Bronchial smooth muscle cell (primary cell): ENCODE results near the gene IGFBP7. TPM values are rescaled to one million over a fixed set of nuclear protein-coding genes. Genes with fewer than 3 reads are reported as not detected.

Experiments used
- total RNA-seq: library from RNA; depleted of rRNA; stranded (reverse); fragments of >200 nt; gene quantifications from 2 replicates; pipeline ENCODE4 v1.2.1, GENCODE V29; 2014

The IGFBP7 gene, protein sequence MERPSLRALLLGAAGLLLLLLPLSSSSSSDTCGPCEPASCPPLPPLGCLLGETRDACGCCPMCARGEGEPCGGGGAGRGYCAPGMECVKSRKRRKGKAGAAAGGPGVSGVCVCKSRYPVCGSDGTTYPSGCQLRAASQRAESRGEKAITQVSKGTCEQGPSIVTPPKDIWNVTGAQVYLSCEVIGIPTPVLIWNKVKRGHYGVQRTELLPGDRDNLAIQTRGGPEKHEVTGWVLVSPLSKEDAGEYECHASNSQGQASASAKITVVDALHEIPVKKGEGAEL
- total RNA-seq, result 112 and 163 TPM in 2 replicates

DNA sequence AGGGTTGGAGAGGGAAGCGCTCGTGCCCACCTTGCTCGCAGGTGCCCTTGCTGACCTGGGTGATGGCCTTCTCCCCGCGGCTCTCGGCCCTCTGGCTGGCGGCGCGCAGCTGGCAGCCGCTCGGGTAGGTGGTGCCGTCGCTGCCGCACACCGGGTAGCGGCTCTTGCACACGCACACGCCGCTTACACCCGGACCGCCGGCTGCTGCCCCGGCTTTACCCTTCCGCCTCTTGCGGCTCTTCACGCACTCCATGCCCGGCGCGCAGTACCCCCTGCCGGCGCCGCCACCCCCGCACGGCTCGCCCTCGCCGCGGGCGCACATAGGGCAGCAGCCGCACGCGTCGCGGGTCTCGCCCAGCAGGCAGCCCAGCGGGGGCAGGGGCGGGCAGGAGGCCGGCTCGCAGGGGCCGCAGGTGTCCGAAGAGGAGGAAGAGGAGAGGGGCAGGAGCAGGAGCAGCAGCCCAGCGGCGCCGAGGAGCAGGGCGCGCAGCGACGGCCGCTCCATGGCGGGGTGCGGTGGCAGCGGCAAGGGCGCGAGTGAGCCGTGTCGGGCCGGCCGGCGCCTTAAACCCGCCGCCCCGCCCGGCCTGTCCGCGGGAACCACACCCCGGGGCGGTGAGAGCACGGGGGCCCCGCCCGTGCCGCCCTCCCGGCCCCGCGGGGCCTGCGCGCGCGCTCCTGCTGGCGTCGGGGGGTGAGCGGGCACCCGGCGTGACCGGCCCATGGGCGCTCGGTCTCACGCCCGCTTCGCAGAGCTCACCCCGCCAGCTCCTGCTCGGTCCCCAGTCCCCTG lies at the start of gene IGFBP7:
IGFBP7 (minus strand) TSS at position 539 of the 793 bp plus-strand sequence; CDS start at position 505, 34 bp downstream.

Other genes starting within 250 kb of the IGFBP7 start
- 11.3 and 20.0 TPM in 2 replicates for gene REST, start 202.5 kb downstream of the IGFBP7 start, total RNA-seq
- 12.2 and 15.8 TPM in 2 replicates for gene NOA1, start 132.8 kb downstream of the IGFBP7 start, total RNA-seq
- 98.0 and 107 TPM in 2 replicates for gene POLR2B, start 131.5 kb downstream of the IGFBP7 start, total RNA-seq